DOHH2 (cell line): Measurements from ENCODE around the gene SELL.

Experiments
- EZH2phosphoT487 ChIP-seq: fragments of 200-600 bp; sonication (generic); IDR thresholded peaks from 2 replicates; pipeline ENCODE4 v1.6.1; 2017; ENCODE audit warnings: borderline replicate concordance, mild to moderate bottlenecking, antibody characterized with exemption, low read length, moderate library complexity, mixed read lengths
- TF ChIP-seq, protein P1 (sequence below): fragments of 200-600 bp; sonication (generic); IDR thresholded peaks from one replicate; pipeline ENCODE4 v1.5.1; 2014; ENCODE audit warnings: antibody characterized with exemption, mild to moderate bottlenecking, low read depth, low read length; ENCODE audit not compliant: poor library complexity, severe bottlenecking

DNA sequence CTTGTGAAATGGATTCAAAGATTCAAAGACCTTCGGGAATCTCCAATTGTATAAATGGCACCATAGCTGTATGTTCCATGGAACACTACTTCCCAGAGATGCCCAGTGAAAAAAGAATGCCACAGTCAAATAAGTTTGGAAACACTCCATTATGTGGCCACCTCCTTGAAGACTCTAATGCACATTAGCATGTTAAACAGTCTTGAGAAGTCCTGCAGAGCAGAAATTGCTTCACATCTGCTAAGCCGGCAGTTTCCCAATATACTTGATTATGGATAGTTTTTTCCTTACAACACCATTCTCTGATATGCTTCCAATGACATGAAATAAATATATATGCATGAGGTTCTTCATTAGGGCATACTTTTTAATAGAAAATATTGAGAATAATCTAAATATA is 35.1 kb upstream of the SELL start:
- TF ChIP-seq, protein P1, sequence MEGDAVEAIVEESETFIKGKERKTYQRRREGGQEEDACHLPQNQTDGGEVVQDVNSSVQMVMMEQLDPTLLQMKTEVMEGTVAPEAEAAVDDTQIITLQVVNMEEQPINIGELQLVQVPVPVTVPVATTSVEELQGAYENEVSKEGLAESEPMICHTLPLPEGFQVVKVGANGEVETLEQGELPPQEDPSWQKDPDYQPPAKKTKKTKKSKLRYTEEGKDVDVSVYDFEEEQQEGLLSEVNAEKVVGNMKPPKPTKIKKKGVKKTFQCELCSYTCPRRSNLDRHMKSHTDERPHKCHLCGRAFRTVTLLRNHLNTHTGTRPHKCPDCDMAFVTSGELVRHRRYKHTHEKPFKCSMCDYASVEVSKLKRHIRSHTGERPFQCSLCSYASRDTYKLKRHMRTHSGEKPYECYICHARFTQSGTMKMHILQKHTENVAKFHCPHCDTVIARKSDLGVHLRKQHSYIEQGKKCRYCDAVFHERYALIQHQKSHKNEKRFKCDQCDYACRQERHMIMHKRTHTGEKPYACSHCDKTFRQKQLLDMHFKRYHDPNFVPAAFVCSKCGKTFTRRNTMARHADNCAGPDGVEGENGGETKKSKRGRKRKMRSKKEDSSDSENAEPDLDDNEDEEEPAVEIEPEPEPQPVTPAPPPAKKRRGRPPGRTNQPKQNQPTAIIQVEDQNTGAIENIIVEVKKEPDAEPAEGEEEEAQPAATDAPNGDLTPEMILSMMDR = no peak
- TF ChIP-seq EZH2phosphoT487 = no peak
